GM12878 (cell line): Measurements from ENCODE around the gene SOAT2. TPM values are rescaled to one million over a fixed set of nuclear protein-coding genes. Genes with fewer than 3 reads are reported as not detected.
A peak's percentile ranks its signal among the peaks of the same experiment; 100 is the strongest.

Source experiments
- ATAC-seq: fragments of 200-7000 bp; cut with Tn5 transposase; 3 replicates; pipeline ENCODE4 v1.9.1; 2020; ENCODE audit warnings: mild to moderate bottlenecking, moderate library complexity
- BruUV-seq: library from RNA; stranded (reverse); fragments of 400-500 nt; replicated peaks from 2 replicates; lab custom pipeline; 2021; lab: Mats Ljungman, UMichigan
- CTCF ChIA-PET: fragments of 300-600 bp; sonication (Branson Sonifier 250); formaldehyde crosslinking; extraction: SDS; loops from one replicate; lab custom pipeline; 2021; ENCODE audit warnings: inconsistent platforms; lab: Yijun Ruan, JAX
- POLR2A ChIA-PET: fragments of 350-600 bp; formaldehyde crosslinking; extraction: SDS; loops from one replicate; lab custom pipeline; 2021; ENCODE audit warnings: inconsistent platforms; lab: Charles Lee
- RAD21 ChIA-PET: fragments of 300-600 bp; sonication (Branson Sonifier 250); formaldehyde crosslinking; loops from one replicate; lab custom pipeline; 2023; ENCODE audit warnings: antibody characterized with exemption; ENCODE audit not compliant: unreplicated experiment; lab: Charles Lee
- SMC1A ChIA-PET: fragments of 300-600 bp; sonication (Branson Sonifier 250); formaldehyde crosslinking; loops from one replicate; lab custom pipeline; 2023; ENCODE audit not compliant: unreplicated experiment, uncharacterized antibody; lab: Charles Lee
- DNase-seq: peaks from one replicate; pipeline ENCODE4 v3.0.0-alpha.2; 2011; ENCODE audit warnings: low read depth, low spot score
- FAIRE-seq: peaks from 3 replicates; lab custom pipeline; 2011; peaks lifted over from hg19 to GRCh38; lab: Jason Lieb, UNC
- H2AFZ ChIP-seq: 2 replicates; pipeline ENCODE4 v1.6.0; 2011; ENCODE audit warnings: low read depth, low read length, control low read depth; ENCODE audit not compliant: control insufficient read depth
- H3K27ac ChIP-seq: 2 replicates; pipeline ENCODE4 v1.5.1; 2011; ENCODE audit warnings: control low read depth; ENCODE audit not compliant: control insufficient read depth, insufficient read depth
- H3K27me3 ChIP-seq, 2 experiments: replicated peaks in 1 of 2; 2 replicates each; pipeline versions ENCODE4 v1.6.0 to v1.6.1; 2011; ENCODE audit warnings: low read length in 1 of 2; ENCODE audit not compliant: control insufficient read depth in 2 of 2, insufficient read depth in 2 of 2
- H3K36me3 ChIP-seq, 2 experiments: 2 replicates each; pipeline ENCODE4 v1.5.1; 2011; ENCODE audit warnings: low read length in 1 of 2; ENCODE audit not compliant: control insufficient read depth in 2 of 2, insufficient read depth in 2 of 2
- H3K4me1 ChIP-seq: 2 replicates; pipeline ENCODE4 v1.6.1; 2011; ENCODE audit warnings: mild to moderate bottlenecking, low read length, moderate library complexity, mixed read lengths; ENCODE audit not compliant: control insufficient read depth, insufficient read depth
- H3K4me2 ChIP-seq: 2 replicates; pipeline ENCODE4 v1.6.0; 2011; ENCODE audit warnings: control low read depth; ENCODE audit not compliant: control insufficient read depth, insufficient read depth
- H3K4me3 ChIP-seq: fragments of 200-600 bp; sonication (generic); 2 replicates; pipeline ENCODE4 v1.5.1; 2016
- H3K79me2 ChIP-seq: 2 replicates; pipeline ENCODE4 v1.6.0; 2011; ENCODE audit warnings: low read length; ENCODE audit not compliant: control insufficient read depth, insufficient read depth
- H3K9ac ChIP-seq: 2 replicates; pipeline ENCODE4 v1.8.0; 2011; ENCODE audit warnings: low read length, control low read depth, mixed read lengths; ENCODE audit not compliant: control insufficient read depth, insufficient read depth
- H3K9me3 ChIP-seq: replicated peaks from 3 replicates; pipeline ENCODE4 v1.5.1; 2011; ENCODE audit warnings: mild to moderate bottlenecking, low read length; ENCODE audit not compliant: control insufficient read depth, insufficient read depth
- H4K20me1 ChIP-seq: 2 replicates; pipeline ENCODE4 v1.6.0; 2011; ENCODE audit not compliant: control insufficient read depth, insufficient read depth
- IKZF1 ChIP-seq: fragments of 450-650 bp; conservative IDR thresholded peaks from 2 replicates; pipeline ENCODE4 v1.6.1; 2017; ENCODE audit warnings: antibody characterized with exemption, mild to moderate bottlenecking
- IKZF2 ChIP-seq, 2 experiments: fragments of 450-650 bp; IDR thresholded peaks; 2 replicates each; pipeline ENCODE4 v1.6.1; 2017; ENCODE audit warnings: mild to moderate bottlenecking in 2 of 2, moderate library complexity in 2 of 2
- MEF2B ChIP-seq: fragments of 450-650 bp; IDR thresholded peaks from 2 replicates; pipeline ENCODE4 v1.6.1; 2018; ENCODE audit warnings: mild to moderate bottlenecking, moderate library complexity; ENCODE audit not compliant: partially characterized antibody, poor library complexity, severe bottlenecking
- NR2C1 ChIP-seq: fragments of 450-650 bp; IDR thresholded peaks from 2 replicates; pipeline ENCODE4 v1.6.1; 2017; ENCODE audit warnings: antibody characterized with exemption, mild to moderate bottlenecking, moderate library complexity
- NR2C2 ChIP-seq: IDR thresholded peaks from 2 replicates; pipeline ENCODE4 v1.6.1; 2011; ENCODE audit warnings: borderline replicate concordance, low read depth; ENCODE audit not compliant: control insufficient read depth, insufficient read length
- NR2F1 ChIP-seq: fragments of 450-650 bp; conservative IDR thresholded peaks from 2 replicates; pipeline ENCODE4 v1.6.1; 2017; ENCODE audit warnings: mild to moderate bottlenecking
- RUNX3 ChIP-seq: IDR thresholded peaks from 2 replicates; pipeline ENCODE4 v1.6.1; 2012; ENCODE audit warnings: low read length, inconsistent platforms
- STAT1 ChIP-seq: fragments of 450-650 bp; conservative IDR thresholded peaks from 2 replicates; pipeline ENCODE4 v1.6.1; 2014; ENCODE audit warnings: antibody characterized with exemption, mild to moderate bottlenecking
- WGBS: methylation state at CpG from one replicate; pipeline ENCODE4 v1.1.6; 2016; ENCODE audit warnings: low lambda C conversion rate; ENCODE audit not compliant: insufficient replicate concordance, insufficient coverage; ENCODE audit errors: missing lambda C conversion rate; 5-methylcytosine and 5-hydroxymethylcytosine counted together
- in situ Hi-C: fragments of 300-500 bp; cut with MboI; formaldehyde crosslinking; loops from 9 replicates; pipeline ENCODE4 v1.14.3; 2018; ENCODE audit warnings: mixed read lengths
- intact Hi-C: fragments of 100-400 bp; cut with micrococcal nuclease; formaldehyde crosslinking; loops from one replicate; pipeline ENCODE4 v1.14.2; 2022; ENCODE audit not compliant: unreplicated experiment
- polyA plus RNA-seq, 11 experiments: library from polyadenylated mRNA; depleted of rRNA in 4 of 11; unstranded in 6 of 11; stranded (reverse) in 5 of 11; fragments of >200 nt; fragmentation: Nextera tagmentation in 4 of 11; fragmentation: Illumina TruSeq in 1 of 11; extraction: Ambion mirVana in 4 of 11; extraction: Trizol in 1 of 11; gene quantifications; 1 replicate in 1 of 11; 2 replicates in 10 of 11; pipeline versions ENCODE4 v1.2.1 to v1.2.3, GENCODE V29; 2011 to 2016; ENCODE audit warnings: inconsistent platforms in 2 of 11, missing spikeins in 2 of 11, low read depth in 1 of 11
- total RNA-seq, 4 experiments: library from RNA; depleted of rRNA in 3 of 4; stranded (reverse); fragments of >200 nt in 3 of 4; fragmentation: Illumina TruSeq in 1 of 4; extraction: Trizol in 1 of 4; gene quantifications; 2 replicates each; pipeline versions ENCODE4 v1.2.1 to v1.2.3, GENCODE V29; 2013 to 2021

The SOAT2 gene
- total and polyA plus RNA-seq, 10 of the 15 experiments (the other 5 are each of a cell fraction or from before 2014, with no cell fraction given): 0.08 to 1.7 (median 0.69) TPM

GRCh38 chr12:53103860-53104305, 597 bp downstream of the SOAT2 start:
- no peak for TF ChIP-seq STAT1
- TF ChIP-seq RUNX3: peak; percentile 20; the same call in 1 of the 2 replicates
- TF ChIP-seq IKZF2 (IDR thresholded peaks at IDR 0.05): peak; percentile 24 to 29; a peak in 1 of 4 replicates
- TF ChIP-seq NR2F1: peak; percentile 93
- TF ChIP-seq NR2C2: peak; percentile 70
- TF ChIP-seq MEF2B: no peak
- peak; percentile 86 for TF ChIP-seq NR2C1
- peak; percentile 36 for TF ChIP-seq IKZF1
- no TSS peak for BruUV-seq
- no peaks in the 10 kb centered on the region for H3K79me2 ChIP-seq
- H3K9ac ChIP-seq: no peak overlapping the region
- peak; percentile 68 for ATAC-seq
- H4K20me1 ChIP-seq: no peaks in the 10 kb centered on the region
- ChIA-PET POLR2A (interaction anchor here (0.6 to 1.8 kb wide), 5 partner anchors 16 to 164 kb away, joined by 3 to 12 read pairs (median 6); partner anchors contain the start of genes ESPL1 and SPRYD3), CTCF (interaction anchor here (0.5 to 11.8 kb wide), 9 partner anchors 22 to 241 kb away, joined by 4 to 355 read pairs (median 8); partner anchors contain the start of genes AAAS, ESPL1 and SPRYD3), RAD21 (interaction anchor here (1.1 to 2.7 kb wide), 7 partner anchors 8 to 192 kb away, joined by 4 to 35 read pairs (median 5); partner anchors contain the start of genes PFDN5 and SPRYD3), SMC1A (interaction anchor here (0.6 to 7.0 kb wide), 8 partner anchors 10 to 217 kb away, joined by 3 to 126 read pairs (median 4); no protein-coding TSS in a partner anchor)
- H3K27me3 ChIP-seq: peaks cover 0 to 4% of the 10 kb centered on the region in 2 experiments; a peak in 2 of 4 replicates
- intact Hi-C loops: no loop called here
- H3K27ac ChIP-seq: no peak overlapping the region
- in situ Hi-C loops: no loop called here
- peaks cover 22% of the 10 kb centered on the region for H3K4me1 ChIP-seq
- peak overlapping the region; percentile 62 for H3K4me2 ChIP-seq
- no peaks in the 10 kb centered on the region for H3K36me3 ChIP-seq
- 2% methylated on average over 3 of the region's 3 CpGs for WGBS
- DNase-seq: peak; percentile 44
- H3K9me3 ChIP-seq: no peaks in the 10 kb centered on the region
- H2AFZ ChIP-seq: peak overlapping the region; percentile 51; the same call in 1 of the 2 replicates
- no peak overlapping the region for H3K4me3 ChIP-seq
- no peak for FAIRE-seq
